AG10803 (cell line): ENCODE results near the gene BICDL1.
A peak's percentile ranks its signal among the peaks of the same experiment; 100 is the strongest.

Experiments used
- DNase-seq: peaks from one replicate; pipeline ENCODE4 v3.0.0; 2010; ENCODE audit warnings: low read depth
- H3K4me3 ChIP-seq: 2 replicates; pipeline ENCODE4 v1.5.1; 2011; ENCODE audit warnings: mild to moderate bottlenecking, low read length, control low read depth
- CTCF ChIP-seq: conservative IDR thresholded peaks from 2 replicates; pipeline ENCODE4 v1.5.1; 2011; ENCODE audit warnings: mild to moderate bottlenecking, low read length, control low read depth, inconsistent platforms

BICDL1 gene

DNA sequence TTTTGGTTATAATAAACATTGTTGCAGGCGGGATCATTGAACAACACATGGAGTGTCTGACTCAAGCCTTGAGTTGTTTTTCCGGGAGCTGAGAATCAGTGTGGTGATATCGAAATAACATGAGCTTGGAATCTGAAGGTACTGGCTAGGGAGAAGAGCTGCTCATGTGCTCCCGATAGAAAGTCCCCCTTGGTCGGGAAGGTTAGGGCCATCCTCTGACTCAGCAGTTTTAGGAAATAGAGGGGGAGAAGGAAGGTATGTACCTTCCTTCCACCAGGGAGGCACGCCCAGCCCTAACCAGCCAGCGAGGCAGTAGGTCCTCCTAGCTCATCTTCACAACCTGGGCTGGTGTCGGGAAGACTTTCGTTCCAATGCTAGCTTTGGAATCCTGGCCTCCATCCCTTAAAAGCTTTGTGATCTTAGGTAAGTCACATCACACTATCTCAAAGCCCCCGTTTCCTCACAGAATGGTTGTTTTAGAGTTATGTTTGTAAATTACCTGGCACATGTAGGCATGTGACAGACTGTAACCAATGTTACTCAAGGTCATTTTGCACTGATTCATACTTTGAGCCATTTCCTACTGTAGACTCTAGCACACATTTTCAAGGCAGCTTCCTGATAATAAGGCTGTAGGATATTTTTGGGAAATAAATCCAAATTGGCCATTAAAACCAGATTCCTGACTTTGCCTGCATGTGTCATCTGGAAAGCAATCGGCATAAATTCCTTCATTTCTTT lies 129.5 kb downstream of the BICDL1 start:
- peak; percentile 89 for DNase-seq
- H3K4me3 ChIP-seq = peak overlapping the region; percentile 93
- no peak for TF ChIP-seq CTCF

DNA sequence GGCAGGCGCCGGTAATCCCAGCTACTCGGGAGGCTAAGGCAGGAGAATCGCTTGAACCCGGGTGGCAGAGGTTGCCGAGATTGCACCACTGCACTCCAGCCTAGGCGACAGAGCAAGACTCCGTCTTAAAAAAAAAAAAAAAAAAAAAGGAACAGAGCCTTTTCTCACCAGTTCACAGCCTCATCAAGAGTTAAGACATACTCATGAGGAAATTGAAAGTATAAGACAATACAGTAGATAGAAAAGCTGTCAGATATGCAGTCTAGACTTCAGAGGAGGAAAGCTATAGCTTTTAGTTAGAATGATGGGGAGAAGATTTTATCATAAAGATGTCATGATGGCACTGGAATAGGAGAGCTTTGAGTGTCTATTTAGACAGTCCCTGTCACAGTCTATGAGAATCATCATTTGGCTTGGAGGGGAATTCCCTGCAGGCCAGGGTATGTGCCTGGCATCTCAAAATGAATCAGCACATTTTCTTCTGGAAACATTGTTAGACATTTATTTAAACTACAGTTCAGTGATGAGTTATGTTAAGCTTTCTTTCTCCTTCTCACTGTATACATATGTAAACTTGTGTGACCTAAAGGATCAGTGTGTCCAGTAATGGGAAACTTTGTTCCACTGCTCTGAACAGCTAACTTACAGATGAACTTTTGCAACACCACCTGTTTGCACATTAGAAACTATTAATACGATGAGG lies 130.4 kb downstream of the BICDL1 start:
- TF ChIP-seq CTCF = no peak
- no peak overlapping the region for H3K4me3 ChIP-seq
- DNase-seq = peak; percentile 45

DNA sequence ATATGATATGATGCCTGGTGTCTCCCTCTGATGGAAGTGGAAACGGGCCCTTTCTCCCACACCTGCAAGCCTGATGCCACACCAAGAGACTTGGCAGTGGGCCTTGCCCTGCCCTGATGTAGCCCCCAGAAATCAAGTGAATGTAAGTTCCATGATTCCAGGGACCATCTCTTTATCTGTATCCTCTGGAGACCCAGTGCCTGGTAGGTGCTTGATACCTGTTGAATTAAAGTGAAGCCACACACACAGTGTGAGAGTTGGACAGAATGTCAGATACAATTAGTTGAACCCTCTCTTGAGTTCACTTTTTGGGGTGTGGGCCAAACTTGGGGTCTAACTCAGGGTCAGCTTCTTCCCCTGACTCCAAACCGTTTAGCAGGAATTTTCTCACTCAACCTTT lies 132.3 kb downstream of the BICDL1 start:
- no peak for DNase-seq
- no peak overlapping the region for H3K4me3 ChIP-seq
- TF ChIP-seq CTCF = no peak

DNA sequence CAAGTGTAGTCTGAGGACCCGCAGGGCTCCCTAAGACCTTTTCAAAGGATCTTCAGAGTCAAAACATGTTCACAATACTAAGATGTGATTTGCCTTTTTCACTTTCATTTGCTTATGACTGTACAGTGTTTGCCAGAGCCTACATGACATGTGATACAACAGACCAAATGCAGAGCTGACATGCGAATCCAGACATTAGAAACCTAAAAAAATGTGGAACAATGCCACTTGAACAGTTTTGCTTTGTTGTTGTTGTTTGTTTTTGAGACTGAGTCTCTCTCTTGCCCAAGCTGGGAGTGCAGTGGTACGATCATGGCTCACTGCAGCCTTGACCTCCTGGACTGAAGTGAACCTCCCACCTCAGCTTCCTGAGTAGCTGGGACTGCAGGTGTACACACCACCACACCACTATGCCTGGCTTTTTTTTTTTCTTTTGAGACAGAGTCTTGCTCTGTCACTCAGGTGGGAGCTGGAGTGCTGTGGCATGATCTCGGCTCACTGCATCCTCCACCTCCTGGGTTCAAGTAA lies 132.8 kb downstream of the BICDL1 start:
- DNase-seq = no peak
- H3K4me3 ChIP-seq = no peak overlapping the region
- TF ChIP-seq CTCF = no peak

DNA sequence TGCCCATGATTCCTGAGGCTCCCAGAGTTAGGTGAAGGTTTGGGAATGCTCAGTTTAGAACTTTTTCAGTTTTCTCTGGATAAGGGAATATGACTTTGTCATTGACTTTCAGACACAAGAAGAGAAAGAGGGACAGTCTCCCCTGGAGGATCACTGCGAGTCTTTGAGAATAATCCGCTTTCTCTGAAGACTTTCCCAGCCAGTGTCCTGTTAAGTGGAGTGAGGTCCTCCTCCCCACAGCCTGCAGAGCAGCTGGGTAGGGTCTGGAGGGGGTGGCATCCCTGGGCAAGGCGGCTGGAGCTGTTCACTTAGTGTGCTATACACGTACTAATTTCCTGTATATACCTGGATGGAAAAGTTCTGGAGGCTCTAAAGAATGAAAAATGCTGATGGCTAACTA lies 136.0 kb downstream of the BICDL1 start:
- no peak for TF ChIP-seq CTCF

GRCh38 chr12:120125792-120126634 lies 137.0 kb downstream of the BICDL1 start:
- TF ChIP-seq CTCF = no peak
- DNase-seq = peak; percentile 34
- no peak overlapping the region for H3K4me3 ChIP-seq

More for the DNA sequence above, 136.0 kb downstream of the BICDL1 start:
- no peak overlapping the region for H3K4me3 ChIP-seq
- DNase-seq = no peak
